ENCODE measurements around the gene GRIN2C. TPM values are rescaled to one million over a fixed set of nuclear protein-coding genes. Genes with fewer than 3 reads are reported as not detected.

The GRIN2C gene
- total and polyA plus RNA-seq, 4 donors = 0.01 to 0.03 (median 0.02) TPM; not detected in 1

DNA sequence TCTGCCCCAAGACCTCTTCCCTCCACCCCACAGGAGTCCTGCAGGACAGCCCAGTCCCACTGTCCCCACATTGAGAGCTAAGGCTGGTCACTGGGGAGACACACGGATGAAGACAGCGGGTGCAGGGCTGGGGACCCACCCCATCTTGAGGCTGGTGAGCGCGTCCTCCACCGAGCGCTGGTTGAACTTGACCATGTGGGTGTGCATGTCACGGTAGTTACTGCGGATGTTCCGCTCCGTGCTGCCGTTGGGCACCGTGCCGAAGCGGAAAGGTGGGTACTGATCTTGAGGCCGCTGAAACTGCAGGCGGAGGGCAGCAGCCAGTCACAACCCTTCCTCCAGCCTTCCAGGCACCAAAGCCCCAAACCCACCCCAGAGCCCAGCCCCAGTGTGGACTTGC, 13.1 kb downstream of the GRIN2C start:
- TF ChIP-seq, protein P1, sequence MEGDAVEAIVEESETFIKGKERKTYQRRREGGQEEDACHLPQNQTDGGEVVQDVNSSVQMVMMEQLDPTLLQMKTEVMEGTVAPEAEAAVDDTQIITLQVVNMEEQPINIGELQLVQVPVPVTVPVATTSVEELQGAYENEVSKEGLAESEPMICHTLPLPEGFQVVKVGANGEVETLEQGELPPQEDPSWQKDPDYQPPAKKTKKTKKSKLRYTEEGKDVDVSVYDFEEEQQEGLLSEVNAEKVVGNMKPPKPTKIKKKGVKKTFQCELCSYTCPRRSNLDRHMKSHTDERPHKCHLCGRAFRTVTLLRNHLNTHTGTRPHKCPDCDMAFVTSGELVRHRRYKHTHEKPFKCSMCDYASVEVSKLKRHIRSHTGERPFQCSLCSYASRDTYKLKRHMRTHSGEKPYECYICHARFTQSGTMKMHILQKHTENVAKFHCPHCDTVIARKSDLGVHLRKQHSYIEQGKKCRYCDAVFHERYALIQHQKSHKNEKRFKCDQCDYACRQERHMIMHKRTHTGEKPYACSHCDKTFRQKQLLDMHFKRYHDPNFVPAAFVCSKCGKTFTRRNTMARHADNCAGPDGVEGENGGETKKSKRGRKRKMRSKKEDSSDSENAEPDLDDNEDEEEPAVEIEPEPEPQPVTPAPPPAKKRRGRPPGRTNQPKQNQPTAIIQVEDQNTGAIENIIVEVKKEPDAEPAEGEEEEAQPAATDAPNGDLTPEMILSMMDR (IDR thresholded peaks at IDR 0.05; ENCODE audit: control extremely low read depth, extremely low read depth) = no peak
- Histone ChIP-seq H3K9ac (ENCODE audit: insufficient read depth in 1 of 2, low read length in 2 of 2) (no peak overlapping the region), H3K27me3 (ENCODE audit: control insufficient read depth in 3 of 3, insufficient read depth in 3 of 3, low read length in 2 of 3) (peaks cover 0 to 24% (median 8%) of the 10 kb centered on the region in 3 donors), H3K9me3 (ENCODE audit: control insufficient read depth in 4 of 4, insufficient read depth in 3 of 4, low read length in 3 of 4) (peaks cover 0 to 2% (median 0%) of the 10 kb centered on the region in 4 donors), H3K27ac (ENCODE audit: low read depth in 1 of 2, low read length in 1 of 2) (no peak overlapping the region), H3K4me3 (no peak overlapping the region), H3K4me1 (ENCODE audit: control insufficient read depth in 5 of 5, insufficient read depth in 5 of 5, low read length in 5 of 5) (peaks cover 0 to 12% (median under 1%) of the 10 kb centered on the region in 5 donors), H3K36me3 (ENCODE audit: control insufficient read depth in 4 of 4, insufficient read depth in 4 of 4, low read length in 4 of 4) (no peaks in the 10 kb centered on the region)
- ATAC-seq (ENCODE audit: insufficient read depth, low FRiP score) (no peak), DNase-seq (no peak)
- WGBS, 2 donors = 94 to 96% methylated on average over 16 of the region's 16 CpGs

DNA sequence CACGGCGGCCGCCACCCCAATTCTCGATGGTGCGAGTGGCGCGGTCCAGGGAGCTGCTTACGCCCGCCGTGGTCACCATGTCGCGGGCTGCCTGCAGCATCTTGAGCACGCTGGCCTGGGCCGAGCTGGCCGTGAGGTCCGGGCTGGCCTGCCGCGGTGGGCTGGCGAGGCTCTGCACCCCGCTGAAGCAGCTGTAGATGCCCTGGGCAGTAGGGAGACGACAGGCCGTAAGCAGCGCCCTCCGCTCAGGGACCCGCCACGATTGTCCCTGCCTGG, 16.4 kb downstream of the GRIN2C start:
- no peak for DNase-seq
- H3K27ac ChIP-seq (ENCODE audit: low read depth in 1 of 2, low read length in 1 of 2) = no peak overlapping the region
- peaks cover 0 to 10% (median 8%) of the 10 kb centered on the region in 3 donors for H3K27me3 ChIP-seq (ENCODE audit: control insufficient read depth in 3 of 3, insufficient read depth in 3 of 3, low read length in 2 of 3)
- H3K9ac ChIP-seq (ENCODE audit: insufficient read depth in 1 of 2, low read length in 2 of 2) = no peak overlapping the region
- 35 to 38% methylated on average over 20 to 26 of the region's 26 CpGs for WGBS, 2 donors
- H3K36me3 ChIP-seq (ENCODE audit: control insufficient read depth in 4 of 4, insufficient read depth in 4 of 4, low read length in 4 of 4) = peaks cover 0 to 4% (median 0%) of the 10 kb centered on the region in 4 donors
- TF ChIP-seq, protein P1 (IDR thresholded peaks at IDR 0.05; ENCODE audit: control extremely low read depth, extremely low read depth) = no peak
- ATAC-seq (ENCODE audit: insufficient read depth, low FRiP score) = no peak
- H3K9me3 ChIP-seq (ENCODE audit: control insufficient read depth in 4 of 4, insufficient read depth in 3 of 4, low read length in 3 of 4) = no peaks in the 10 kb centered on the region
- peaks cover 4 to 23% (median 12%) of the 10 kb centered on the region in 5 donors for H3K4me1 ChIP-seq (ENCODE audit: control insufficient read depth in 5 of 5, insufficient read depth in 5 of 5, low read length in 5 of 5)
- H3K4me3 ChIP-seq = no peak overlapping the region

DNA sequence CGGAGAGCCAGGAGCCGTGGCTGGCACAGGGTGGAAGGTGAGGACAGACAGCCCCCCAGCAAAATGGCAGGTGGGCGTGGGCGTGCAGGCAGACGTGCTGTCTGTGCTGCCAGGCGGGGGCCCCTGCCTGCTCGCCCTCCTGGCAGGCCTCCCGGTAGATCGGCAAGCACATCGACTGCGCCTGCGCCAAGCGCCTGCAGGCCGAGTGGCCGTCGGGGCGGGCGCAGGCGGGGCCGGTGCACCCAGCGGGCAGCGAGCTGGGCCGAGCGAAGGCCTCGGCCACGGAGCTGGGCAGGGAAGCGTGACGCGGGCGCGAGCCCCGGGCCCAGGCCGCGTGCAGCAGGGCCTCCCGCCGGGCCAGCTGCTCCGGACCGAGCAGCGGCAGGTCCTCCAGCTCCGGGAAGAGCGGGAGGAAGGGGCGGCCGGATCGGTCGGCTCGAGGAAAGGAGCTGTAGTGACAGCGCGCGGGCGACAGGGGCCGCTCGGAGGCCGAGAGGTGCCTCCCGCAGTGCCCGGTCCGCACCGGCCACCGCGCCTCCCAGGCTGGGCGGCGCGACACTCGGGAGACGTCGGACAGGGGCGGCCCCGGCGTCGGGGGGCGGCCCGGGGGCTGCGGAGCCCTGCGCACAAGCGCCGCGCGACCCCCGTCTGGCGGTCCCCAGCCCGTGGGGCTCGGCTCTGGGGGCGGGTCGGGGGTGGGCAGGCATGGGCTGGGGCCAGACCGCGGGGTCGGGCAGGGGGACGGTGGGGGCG, 16.9 kb downstream of the GRIN2C start:
- DNase-seq (peak; percentile 68 to 85 (median 73)), ATAC-seq (ENCODE audit: insufficient read depth, low FRiP score) (peak; percentile 85)
- TF ChIP-seq, protein P1 (IDR thresholded peaks at IDR 0.05; ENCODE audit: control extremely low read depth, extremely low read depth) = peak; percentile 30
- H3K9ac ChIP-seq (ENCODE audit: insufficient read depth in 1 of 2, low read length in 2 of 2) = no peak overlapping the region
- peaks cover 0 to 10% (median 8%) of the 10 kb centered on the region in 3 donors for H3K27me3 ChIP-seq (ENCODE audit: control insufficient read depth in 3 of 3, insufficient read depth in 3 of 3, low read length in 2 of 3)
- no peak overlapping the region for H3K4me3 ChIP-seq
- peaks cover 4 to 23% (median 12%) of the 10 kb centered on the region in 5 donors for H3K4me1 ChIP-seq (ENCODE audit: control insufficient read depth in 5 of 5, insufficient read depth in 5 of 5, low read length in 5 of 5)
- H3K9me3 ChIP-seq (ENCODE audit: control insufficient read depth in 4 of 4, insufficient read depth in 3 of 4, low read length in 3 of 4) = no peaks in the 10 kb centered on the region
- 4 to 5% methylated on average over 58 to 88 of the region's 88 CpGs for WGBS, 2 donors
- peaks cover 0 to 8% (median 0%) of the 10 kb centered on the region in 4 donors for H3K36me3 ChIP-seq (ENCODE audit: control insufficient read depth in 4 of 4, insufficient read depth in 4 of 4, low read length in 4 of 4)
- H3K27ac ChIP-seq (ENCODE audit: low read depth in 1 of 2, low read length in 1 of 2) = no peak overlapping the region
